Fibroblast of mammary gland (primary cell): Measurements from ENCODE around the gene DOK7.

Source experiments
- DNase-seq: peaks from one replicate; pipeline ENCODE4 v3.0.0-alpha.2; 2010; ENCODE audit warnings: low read depth
- H3K4me3 ChIP-seq: 2 replicates; pipeline ENCODE4 v1.5.1; 2011; ENCODE audit warnings: low read depth, mild to moderate bottlenecking, low read length, moderate library complexity; ENCODE audit not compliant: control insufficient read depth
- TF ChIP-seq, protein P1 (sequence below): conservative IDR thresholded peaks from 2 replicates; pipeline ENCODE4 v1.5.1; 2011; ENCODE audit warnings: low read depth, low read length, inconsistent platforms; ENCODE audit not compliant: control insufficient read depth, insufficient read depth

The DOK7 gene

DNA sequence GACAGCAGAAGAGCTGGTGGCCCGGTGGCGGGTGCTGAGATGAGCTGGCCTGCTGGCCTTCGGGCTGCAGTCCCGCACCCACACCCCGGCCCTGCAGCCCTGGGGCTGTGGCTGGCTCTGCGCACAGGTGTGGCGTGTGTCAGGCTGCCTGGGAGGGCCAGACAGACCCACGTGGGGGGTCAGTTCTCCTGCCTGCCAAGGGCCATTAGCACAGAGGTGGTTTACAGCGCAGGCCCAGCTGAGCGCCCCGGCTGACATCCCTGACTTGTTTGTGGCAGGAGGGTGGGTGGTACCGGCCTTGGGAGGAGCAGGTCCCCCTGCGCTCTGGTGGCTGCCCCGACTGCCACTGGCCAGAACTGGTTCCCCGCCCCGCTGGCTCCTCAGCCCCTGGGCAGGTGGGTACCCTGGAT is 30.7 kb upstream of the DOK7 start:
- no peak overlapping the region for H3K4me3 ChIP-seq
- no peak for DNase-seq
- TF ChIP-seq, protein P1, sequence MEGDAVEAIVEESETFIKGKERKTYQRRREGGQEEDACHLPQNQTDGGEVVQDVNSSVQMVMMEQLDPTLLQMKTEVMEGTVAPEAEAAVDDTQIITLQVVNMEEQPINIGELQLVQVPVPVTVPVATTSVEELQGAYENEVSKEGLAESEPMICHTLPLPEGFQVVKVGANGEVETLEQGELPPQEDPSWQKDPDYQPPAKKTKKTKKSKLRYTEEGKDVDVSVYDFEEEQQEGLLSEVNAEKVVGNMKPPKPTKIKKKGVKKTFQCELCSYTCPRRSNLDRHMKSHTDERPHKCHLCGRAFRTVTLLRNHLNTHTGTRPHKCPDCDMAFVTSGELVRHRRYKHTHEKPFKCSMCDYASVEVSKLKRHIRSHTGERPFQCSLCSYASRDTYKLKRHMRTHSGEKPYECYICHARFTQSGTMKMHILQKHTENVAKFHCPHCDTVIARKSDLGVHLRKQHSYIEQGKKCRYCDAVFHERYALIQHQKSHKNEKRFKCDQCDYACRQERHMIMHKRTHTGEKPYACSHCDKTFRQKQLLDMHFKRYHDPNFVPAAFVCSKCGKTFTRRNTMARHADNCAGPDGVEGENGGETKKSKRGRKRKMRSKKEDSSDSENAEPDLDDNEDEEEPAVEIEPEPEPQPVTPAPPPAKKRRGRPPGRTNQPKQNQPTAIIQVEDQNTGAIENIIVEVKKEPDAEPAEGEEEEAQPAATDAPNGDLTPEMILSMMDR = no peak

GRCh38 chr4:3433138-3433869 is 29.8 kb upstream of the DOK7 start:
- TF ChIP-seq, protein P1 = no peak
- no peak overlapping the region for H3K4me3 ChIP-seq
- DNase-seq = no peak

DNA sequence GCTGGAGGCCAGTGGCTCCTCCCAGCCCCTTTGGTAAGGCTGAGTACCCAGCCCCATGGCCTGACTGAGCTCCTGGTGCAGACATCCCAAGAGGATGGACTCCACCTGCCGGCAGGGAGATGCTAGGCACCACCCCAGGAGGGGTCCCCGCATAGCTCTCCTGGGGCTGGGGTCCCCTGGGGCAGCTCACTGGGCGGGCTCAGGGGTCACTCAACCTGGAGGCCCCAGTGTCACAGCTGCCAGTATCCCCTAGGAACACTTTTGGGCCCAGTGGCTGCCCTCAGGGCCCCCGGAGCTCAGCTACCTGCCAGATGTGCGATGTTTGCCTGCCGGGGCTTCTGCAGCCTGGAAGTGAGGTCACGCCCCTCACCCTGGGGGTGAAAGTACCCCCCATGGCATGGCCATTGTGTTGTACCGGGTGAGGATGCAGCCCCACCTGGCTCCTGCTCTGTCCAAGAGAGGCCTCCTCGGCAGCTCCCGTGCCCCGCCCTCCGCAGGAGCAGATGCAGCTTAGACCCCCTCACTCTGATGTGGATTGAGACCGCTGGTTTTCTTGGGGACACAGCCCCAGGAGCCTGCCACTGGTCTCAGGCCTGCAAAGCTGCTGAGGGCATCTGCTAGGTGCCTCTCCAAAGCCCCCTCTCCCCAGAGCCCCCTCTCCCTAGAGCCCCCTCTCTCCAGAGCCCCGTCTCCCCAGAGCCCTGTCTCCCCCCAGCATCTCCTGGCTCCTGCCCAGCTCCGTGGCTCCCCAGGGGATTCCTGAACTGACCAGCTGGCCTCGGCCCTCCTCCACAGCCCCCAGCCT is 28.0 kb upstream of the DOK7 start:
- TF ChIP-seq, protein P1 = no peak
- H3K4me3 ChIP-seq = no peak overlapping the region
- no peak for DNase-seq

- DNase-seq = no peak
- H3K4me3 ChIP-seq = no peak overlapping the region
- TF ChIP-seq, protein P1 = no peak
Measured at GRCh38 chr4:3435686-3435956, 27.5 kb upstream of the DOK7 start.

DNA sequence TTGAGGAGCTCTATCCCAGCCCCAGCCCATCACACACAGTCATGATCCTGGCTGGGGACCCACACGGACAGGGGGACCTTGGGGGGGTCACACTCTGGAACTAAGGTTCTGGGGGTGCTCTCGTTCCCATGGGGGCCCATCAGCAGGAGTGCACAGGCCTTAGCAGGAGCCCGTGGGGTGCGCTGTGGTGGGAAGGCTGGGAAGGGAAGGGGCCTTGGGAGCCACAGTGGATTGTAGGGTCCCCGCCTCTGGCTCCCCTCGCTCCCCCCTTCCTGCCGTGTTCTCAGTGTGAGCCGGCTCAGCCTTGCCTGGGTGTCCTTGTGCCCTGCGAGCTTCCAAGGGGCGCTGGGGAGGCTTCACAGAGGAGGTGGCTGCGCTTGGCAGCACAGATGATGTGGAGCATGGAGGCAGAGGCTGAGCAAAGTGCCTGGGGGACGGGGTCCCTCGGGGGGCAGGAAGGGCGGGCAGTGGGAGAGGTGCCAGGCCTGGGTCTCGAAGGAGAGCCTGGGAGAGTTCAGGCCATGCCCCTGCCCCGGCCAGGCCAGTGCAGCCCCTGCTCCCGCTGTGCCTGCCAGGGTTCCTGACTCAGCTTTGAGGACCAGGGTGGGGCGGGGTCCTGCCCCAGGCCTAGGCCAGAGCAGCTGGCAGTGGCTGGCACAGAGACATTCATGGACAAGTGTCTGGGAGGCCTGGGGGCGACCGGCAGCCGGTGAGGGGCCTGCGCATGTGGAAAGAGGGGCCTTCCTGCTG is 26.9 kb upstream of the DOK7 start:
- DNase-seq = no peak
- no peak overlapping the region for H3K4me3 ChIP-seq

GRCh38 chr4:3436798-3437581 is 26.1 kb upstream of the DOK7 start:
- no peak overlapping the region for H3K4me3 ChIP-seq
- peak; percentile 46 for DNase-seq
- TF ChIP-seq, protein P1 = no peak

More for the DNA sequence above, 26.9 kb upstream of the DOK7 start:
- TF ChIP-seq, protein P1 = no peak
